GM21529 (cell line): ENCODE data around the gene MAN1B1.
"Not testable (repeated sequence)": the region's sequence is repeated elsewhere in the genome, so short reads cannot be mapped to it uniquely, and the experiment has no call there.

Experiments used
- ATAC-seq: cut with Tn5 transposase; IDR thresholded peaks from one replicate; pipeline ENCODE4 v1.9.1; 2021; ENCODE audit not compliant: unreplicated experiment

MAN1B1 gene

GRCh38 chr9:137126786-137127185, 40.0 kb downstream of the MAN1B1 start:
- ATAC-seq = no peak

GRCh38 chr9:137127301-137128157, 40.7 kb downstream of the MAN1B1 start:
- no peak for ATAC-seq

GRCh38 chr9:137128158-137128861, 41.5 kb downstream of the MAN1B1 start:
- no peak for ATAC-seq

- peak; percentile 14 for ATAC-seq
Measured at GRCh38 chr9:137128862-137129455, 42.2 kb downstream of the MAN1B1 start.

GRCh38 chr9:137129456-137130175, 42.8 kb downstream of the MAN1B1 start:
- ATAC-seq = peak; percentile 79

GRCh38 chr9:137130176-137130755, 43.5 kb downstream of the MAN1B1 start:
- ATAC-seq = peak; percentile 15

- ATAC-seq = no peak
Measured at GRCh38 chr9:137134191-137134590, 47.4 kb downstream of the MAN1B1 start.

- not testable (repeated sequence) for ATAC-seq
Measured at GRCh38 chr9:137135154-137135553, 48.4 kb downstream of the MAN1B1 start.

- no peak for ATAC-seq
Measured at GRCh38 chr9:137136261-137136880, 49.6 kb downstream of the MAN1B1 start.

GRCh38 chr9:137136881-137137607, 50.3 kb downstream of the MAN1B1 start:
- no peak for ATAC-seq

- no peak for ATAC-seq
Measured at GRCh38 chr9:137138058-137138721, 51.4 kb downstream of the MAN1B1 start.

- no peak for ATAC-seq
Measured at GRCh38 chr9:137138722-137139467, 52.1 kb downstream of the MAN1B1 start, which contains the start of gene GRIN1. Gene GRIN1, plus strand, starts transcription at chr9:137139154. Its CDS starts 333 bp downstream, at chr9:137139487.

GRCh38 chr9:137139468-137140150, 52.8 kb downstream of the MAN1B1 start:
- ATAC-seq = no peak

- ATAC-seq = no peak
Measured at GRCh38 chr9:137140151-137141012, 53.6 kb downstream of the MAN1B1 start.

GRCh38 chr9:137141050-137141810, 54.4 kb downstream of the MAN1B1 start:
- ATAC-seq = no peak
